ENCODE results near the gene B3GAT3.

B3GAT3 gene
- total RNA-seq = 28.5 to 40.3 (median 39.1) reads per million in 3 donors

GRCh38 chr11:62621567-62622470, at the start of gene B3GAT3:
B3GAT3 (minus strand) TSS chr11:62621986; CDS start chr11:62621947, 39 bp downstream.
- H3K4me1 ChIP-seq (ENCODE audit: control insufficient read depth, insufficient read depth, low read length, poor library complexity, severe bottlenecking) = peaks cover 10% of the 10 kb centered on the region
- H3K36me3 ChIP-seq (ENCODE audit: control insufficient read depth, insufficient read depth, low read length) = peaks cover 21% of the 10 kb centered on the region
- no peaks in the 10 kb centered on the region for H3K9me3 ChIP-seq (ENCODE audit: control insufficient read depth, low read length)
- H3K27me3 ChIP-seq (replicated peaks; ENCODE audit: control insufficient read depth, insufficient read depth, low read length, poor library complexity, severe bottlenecking) = no peaks in the 10 kb centered on the region
- peak; percentile 96 to 98 (median 98) for DNase-seq
- H3K4me3 ChIP-seq (ENCODE audit: insufficient read depth, low read depth, low read length, poor library complexity, severe bottlenecking) = peak within 1 kb of the TSS; percentile 69
- H3K27ac ChIP-seq (ENCODE audit: insufficient read depth, low read length, poor library complexity, severe bottlenecking) = peak within 1 kb of the TSS; percentile 82

- Histone ChIP-seq H3K4me1 (ENCODE audit: control insufficient read depth, insufficient read depth, low read length, poor library complexity, severe bottlenecking) (peaks cover 28% of the 10 kb centered on the region), H3K36me3 (ENCODE audit: control insufficient read depth, insufficient read depth, low read length) (peaks cover 14% of the 10 kb centered on the region), H3K9me3 (ENCODE audit: control insufficient read depth, low read length) (no peaks in the 10 kb centered on the region), H3K4me3 (ENCODE audit: insufficient read depth, low read depth, low read length, poor library complexity, severe bottlenecking) (peak overlapping the region; percentile 82), H3K27me3 (replicated peaks; ENCODE audit: control insufficient read depth, insufficient read depth, low read length, poor library complexity, severe bottlenecking) (no peaks in the 10 kb centered on the region), H3K27ac (ENCODE audit: insufficient read depth, low read length, poor library complexity, severe bottlenecking) (peak overlapping the region; percentile 67)
- no peak for DNase-seq
These were observed 49.4 kb upstream of the B3GAT3 start for GRCh38 chr11:62671236-62671607.

GRCh38 chr11:62669420-62670161, 47.8 kb upstream of the B3GAT3 start:
- Histone ChIP-seq H3K27me3 (replicated peaks; ENCODE audit: control insufficient read depth, insufficient read depth, low read length, poor library complexity, severe bottlenecking) (no peaks in the 10 kb centered on the region), H3K27ac (ENCODE audit: insufficient read depth, low read length, poor library complexity, severe bottlenecking) (peak overlapping the region; percentile 25), H3K4me1 (ENCODE audit: control insufficient read depth, insufficient read depth, low read length, poor library complexity, severe bottlenecking) (peaks cover 31% of the 10 kb centered on the region), H3K4me3 (ENCODE audit: insufficient read depth, low read depth, low read length, poor library complexity, severe bottlenecking) (no peak overlapping the region), H3K36me3 (ENCODE audit: control insufficient read depth, insufficient read depth, low read length) (peaks cover 13% of the 10 kb centered on the region), H3K9me3 (ENCODE audit: control insufficient read depth, low read length) (no peaks in the 10 kb centered on the region)
- DNase-seq = no peak

DNA sequence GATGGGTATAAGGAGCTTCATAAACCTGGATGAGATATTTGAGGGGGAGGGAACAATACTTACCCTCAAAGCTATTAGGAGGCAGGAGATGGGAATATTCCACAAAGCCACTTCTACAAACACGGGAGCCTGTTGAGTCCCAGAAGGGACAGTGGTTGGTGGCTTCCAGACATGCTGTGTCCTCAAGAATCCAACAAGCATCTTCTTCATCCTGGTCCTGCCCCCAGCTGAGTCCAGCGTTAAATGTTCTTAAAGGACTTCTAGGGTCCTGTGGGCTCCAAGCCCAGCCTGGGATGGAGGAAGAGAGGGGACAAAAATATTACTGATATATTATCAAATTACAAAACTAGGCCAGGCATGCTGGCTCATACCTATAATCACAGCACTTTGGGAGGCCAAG, 45.7 kb upstream of the B3GAT3 start:
- no peak overlapping the region for H3K4me3 ChIP-seq (ENCODE audit: insufficient read depth, low read depth, low read length, poor library complexity, severe bottlenecking)
- H3K27me3 ChIP-seq (replicated peaks; ENCODE audit: control insufficient read depth, insufficient read depth, low read length, poor library complexity, severe bottlenecking) = no peaks in the 10 kb centered on the region
- peaks cover 22% of the 10 kb centered on the region for H3K4me1 ChIP-seq (ENCODE audit: control insufficient read depth, insufficient read depth, low read length, poor library complexity, severe bottlenecking)
- no peak for DNase-seq
- H3K9me3 ChIP-seq (ENCODE audit: control insufficient read depth, low read length) = no peaks in the 10 kb centered on the region
- peaks cover 19% of the 10 kb centered on the region for H3K36me3 ChIP-seq (ENCODE audit: control insufficient read depth, insufficient read depth, low read length)
- no peak overlapping the region for H3K27ac ChIP-seq (ENCODE audit: insufficient read depth, low read length, poor library complexity, severe bottlenecking)

DNA sequence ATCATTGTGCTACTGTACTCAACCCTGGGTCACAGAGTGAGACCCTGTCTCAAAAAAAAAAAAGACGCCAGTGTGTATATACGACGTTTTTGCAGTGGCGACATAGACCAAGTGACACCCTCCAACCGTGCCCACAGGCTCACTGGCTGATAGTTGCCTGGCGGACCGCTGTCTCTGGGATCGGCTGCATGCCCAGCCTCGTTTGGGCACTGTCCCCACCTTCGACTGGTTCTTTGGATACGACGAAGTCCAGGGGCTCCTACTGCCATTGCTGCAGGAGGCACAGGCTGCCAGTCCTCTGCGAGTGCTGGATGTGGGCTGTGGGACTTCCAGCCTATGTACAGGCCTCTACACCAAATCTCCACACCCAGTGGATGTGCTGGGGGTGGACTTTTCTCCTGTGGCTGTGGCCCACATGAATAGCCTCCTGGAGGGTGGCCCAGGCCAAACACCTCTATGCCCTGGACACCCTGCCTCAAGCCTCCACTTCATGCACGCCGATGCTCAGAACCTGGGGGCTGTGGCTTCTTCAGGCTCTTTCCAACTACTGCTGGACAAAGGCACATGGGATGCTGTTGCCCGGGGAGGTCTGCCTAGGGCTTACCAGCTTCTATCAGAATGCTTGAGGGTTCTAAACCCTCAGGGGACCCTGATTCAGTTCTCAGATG, 44.6 kb upstream of the B3GAT3 start:
- DNase-seq = no peak

GRCh38 chr11:62665599-62666258, 43.9 kb upstream of the B3GAT3 start:
- Histone ChIP-seq H3K36me3 (ENCODE audit: control insufficient read depth, insufficient read depth, low read length) (peaks cover 22% of the 10 kb centered on the region), H3K4me1 (ENCODE audit: control insufficient read depth, insufficient read depth, low read length, poor library complexity, severe bottlenecking) (peaks cover 20% of the 10 kb centered on the region), H3K27me3 (replicated peaks; ENCODE audit: control insufficient read depth, insufficient read depth, low read length, poor library complexity, severe bottlenecking) (no peaks in the 10 kb centered on the region), H3K4me3 (ENCODE audit: insufficient read depth, low read depth, low read length, poor library complexity, severe bottlenecking) (peak overlapping the region; percentile 75), H3K9me3 (ENCODE audit: control insufficient read depth, low read length) (no peaks in the 10 kb centered on the region), H3K27ac (ENCODE audit: insufficient read depth, low read length, poor library complexity, severe bottlenecking) (peak overlapping the region; percentile 68)
- DNase-seq = peak; percentile 39 to 58 (median 51)

More for the DNA sequence above, 44.6 kb upstream of the B3GAT3 start:
- Histone ChIP-seq H3K27ac (ENCODE audit: insufficient read depth, low read length, poor library complexity, severe bottlenecking) (peak overlapping the region; percentile 68), H3K9me3 (ENCODE audit: control insufficient read depth, low read length) (no peaks in the 10 kb centered on the region), H3K36me3 (ENCODE audit: control insufficient read depth, insufficient read depth, low read length) (peaks cover 22% of the 10 kb centered on the region), H3K27me3 (replicated peaks; ENCODE audit: control insufficient read depth, insufficient read depth, low read length, poor library complexity, severe bottlenecking) (no peaks in the 10 kb centered on the region), H3K4me3 (ENCODE audit: insufficient read depth, low read depth, low read length, poor library complexity, severe bottlenecking) (peak overlapping the region; percentile 75), H3K4me1 (ENCODE audit: control insufficient read depth, insufficient read depth, low read length, poor library complexity, severe bottlenecking) (peaks cover 20% of the 10 kb centered on the region)

GRCh38 chr11:62665075-62665598, 43.4 kb upstream of the B3GAT3 start, which contains the start of the genes C11orf98 and CSKMT:
C11orf98 (minus strand) TSS chr11:62665210; CDS start chr11:62665169, 41 bp downstream.
CSKMT (plus strand) TSS chr11:62665312; CDS start chr11:62665880, 568 bp downstream.
- H3K4me1 ChIP-seq (ENCODE audit: control insufficient read depth, insufficient read depth, low read length, poor library complexity, severe bottlenecking) = peaks cover 20% of the 10 kb centered on the region
- H3K27me3 ChIP-seq (replicated peaks; ENCODE audit: control insufficient read depth, insufficient read depth, low read length, poor library complexity, severe bottlenecking) = no peaks in the 10 kb centered on the region
- H3K4me3 ChIP-seq (ENCODE audit: insufficient read depth, low read depth, low read length, poor library complexity, severe bottlenecking) = peak within 1 kb of the TSS; percentile 75
- peak; percentile 91 to 93 (median 91) for DNase-seq
- peak within 1 kb of the TSS; percentile 68 for H3K27ac ChIP-seq (ENCODE audit: insufficient read depth, low read length, poor library complexity, severe bottlenecking)
- peaks cover 22% of the 10 kb centered on the region for H3K36me3 ChIP-seq (ENCODE audit: control insufficient read depth, insufficient read depth, low read length)
- H3K9me3 ChIP-seq (ENCODE audit: control insufficient read depth, low read length) = no peaks in the 10 kb centered on the region

- Histone ChIP-seq H3K4me3 (ENCODE audit: insufficient read depth, low read depth, low read length, poor library complexity, severe bottlenecking) (peak overlapping the region; percentile 75), H3K27me3 (replicated peaks; ENCODE audit: control insufficient read depth, insufficient read depth, low read length, poor library complexity, severe bottlenecking) (no peaks in the 10 kb centered on the region), H3K27ac (ENCODE audit: insufficient read depth, low read length, poor library complexity, severe bottlenecking) (peak overlapping the region; percentile 68), H3K9me3 (ENCODE audit: control insufficient read depth, low read length) (no peaks in the 10 kb centered on the region), H3K4me1 (ENCODE audit: control insufficient read depth, insufficient read depth, low read length, poor library complexity, severe bottlenecking) (peaks cover 20% of the 10 kb centered on the region), H3K36me3 (ENCODE audit: control insufficient read depth, insufficient read depth, low read length) (peaks cover 22% of the 10 kb centered on the region)
- DNase-seq = peak in 2 of 3 donors; percentile 20 to 34
These were observed 42.8 kb upstream of the B3GAT3 start for GRCh38 chr11:62664405-62665074.

Measured in effector memory CD4-positive, alpha-beta T cell (primary cell).